Stimulated activated CD4-positive, alpha-beta T cell treated with anti-CD3 and anti-CD28 coated beads, Interleukin-12 subunit alpha, Interleukin-12 subunit beta, amount 100 ng/mL, for 24 hours (primary cell): ENCODE measurements around the gene COPZ1.

Experiments
- DNase-seq, 2 experiments: peaks; one replicate each; pipeline ENCODE4 v3.0.0-alpha.2; 2020; ENCODE audit warnings: low read depth in 2 of 2

COPZ1 gene

GRCh38 chr12:54394281-54394719 lies 69.4 kb downstream of the COPZ1 start:
- DNase-seq: no peak

GRCh38 chr12:54394986-54395385 lies 70.1 kb downstream of the COPZ1 start:
- DNase-seq: no peak

GRCh38 chr12:54395545-54395944 lies 70.6 kb downstream of the COPZ1 start:
- DNase-seq: no peak

- no peak for DNase-seq
Observed at GRCh38 chr12:54397157-54397556, 72.2 kb downstream of the COPZ1 start.

DNA sequence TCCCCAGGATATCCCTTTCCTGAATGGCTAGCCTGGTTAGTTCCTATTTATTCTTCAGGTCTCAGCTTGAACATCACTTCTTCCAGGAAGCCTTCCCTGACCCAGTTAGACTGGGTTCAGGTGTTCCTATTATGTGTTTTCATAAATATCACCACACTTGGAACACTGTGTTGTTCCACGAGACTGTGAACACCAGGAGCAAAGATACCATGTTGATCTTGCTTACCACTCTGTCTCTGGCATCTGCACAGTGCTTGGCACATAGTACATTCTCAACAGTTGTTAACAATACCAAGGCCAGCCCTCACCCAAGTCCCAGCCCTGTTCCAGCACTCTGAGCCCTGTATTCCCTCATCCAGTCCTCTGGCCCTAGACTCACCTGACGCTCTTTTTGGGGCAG lies 73.3 kb downstream of the COPZ1 start:
- no peak for DNase-seq

DNA sequence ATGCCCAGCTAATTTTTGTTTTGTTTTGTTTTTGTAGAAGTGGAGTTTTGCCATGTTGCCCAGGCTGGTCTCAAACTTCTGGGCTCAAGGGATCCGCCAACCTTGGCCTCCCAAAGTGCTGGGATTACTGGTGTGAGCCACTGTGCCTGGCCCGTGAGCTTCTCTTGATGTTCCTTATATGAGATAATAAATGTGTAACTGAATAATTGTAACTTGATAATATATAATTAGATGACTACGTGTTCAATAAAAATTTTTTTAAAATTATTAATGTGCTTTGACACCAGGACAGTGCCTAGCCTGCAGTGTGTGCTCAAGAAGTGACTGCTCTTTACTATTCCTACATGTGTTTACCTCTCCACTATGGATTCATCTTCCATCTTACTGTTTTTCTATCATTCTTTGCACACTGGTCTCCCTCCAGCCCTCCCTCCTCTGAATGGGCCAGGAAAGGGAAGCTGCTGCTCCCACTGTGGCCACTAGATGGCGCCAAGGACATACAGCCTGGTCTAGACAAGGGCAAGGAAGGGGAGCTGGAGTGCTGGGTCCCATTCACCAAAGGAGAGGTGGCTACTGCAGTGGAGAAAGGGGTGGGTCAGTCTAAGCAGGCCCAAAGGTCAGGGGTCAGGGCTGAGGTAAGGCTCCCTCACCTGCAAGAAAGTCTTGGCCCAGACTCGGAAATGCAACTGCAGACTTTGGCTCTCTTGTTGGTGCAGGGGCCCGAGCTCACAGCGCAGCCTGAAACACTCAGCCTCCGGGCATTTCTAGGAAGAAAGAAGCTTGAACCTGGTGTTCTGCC lies 74.3 kb downstream of the COPZ1 start:
- peak; percentile 76 to 85 for DNase-seq

DNA sequence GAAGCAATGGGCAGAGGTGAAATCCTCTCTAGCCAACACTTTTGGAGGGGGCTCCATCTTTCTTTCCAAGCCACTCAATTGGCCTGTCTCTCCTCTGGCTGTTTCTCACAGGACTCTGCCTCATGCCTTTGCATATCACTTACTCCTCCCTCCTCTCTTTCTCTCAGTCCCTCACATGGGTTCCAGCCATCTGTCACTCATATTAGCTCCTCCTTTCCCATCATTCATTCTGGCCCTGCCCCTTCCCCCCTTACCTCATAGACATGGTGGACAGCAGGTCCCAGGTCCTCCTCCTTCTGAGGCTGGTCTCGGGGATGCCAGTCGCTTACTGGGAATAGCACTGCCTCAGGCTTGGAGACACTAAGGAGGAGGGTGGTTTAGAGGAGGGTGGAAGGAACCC lies 76.2 kb downstream of the COPZ1 start:
- no peak for DNase-seq
